ENCODE data around the gene ITGB6. TPM values are rescaled to one million over a fixed set of nuclear protein-coding genes. Genes with fewer than 3 reads are reported as not detected.
A peak's percentile ranks its signal among the peaks of the same experiment; 100 is the strongest.

ITGB6 gene
- polyA plus RNA-seq, 2 of the 4 experiments (the other 2 are of a cell fraction), result 4.2 to 5.0 TPM

DNA sequence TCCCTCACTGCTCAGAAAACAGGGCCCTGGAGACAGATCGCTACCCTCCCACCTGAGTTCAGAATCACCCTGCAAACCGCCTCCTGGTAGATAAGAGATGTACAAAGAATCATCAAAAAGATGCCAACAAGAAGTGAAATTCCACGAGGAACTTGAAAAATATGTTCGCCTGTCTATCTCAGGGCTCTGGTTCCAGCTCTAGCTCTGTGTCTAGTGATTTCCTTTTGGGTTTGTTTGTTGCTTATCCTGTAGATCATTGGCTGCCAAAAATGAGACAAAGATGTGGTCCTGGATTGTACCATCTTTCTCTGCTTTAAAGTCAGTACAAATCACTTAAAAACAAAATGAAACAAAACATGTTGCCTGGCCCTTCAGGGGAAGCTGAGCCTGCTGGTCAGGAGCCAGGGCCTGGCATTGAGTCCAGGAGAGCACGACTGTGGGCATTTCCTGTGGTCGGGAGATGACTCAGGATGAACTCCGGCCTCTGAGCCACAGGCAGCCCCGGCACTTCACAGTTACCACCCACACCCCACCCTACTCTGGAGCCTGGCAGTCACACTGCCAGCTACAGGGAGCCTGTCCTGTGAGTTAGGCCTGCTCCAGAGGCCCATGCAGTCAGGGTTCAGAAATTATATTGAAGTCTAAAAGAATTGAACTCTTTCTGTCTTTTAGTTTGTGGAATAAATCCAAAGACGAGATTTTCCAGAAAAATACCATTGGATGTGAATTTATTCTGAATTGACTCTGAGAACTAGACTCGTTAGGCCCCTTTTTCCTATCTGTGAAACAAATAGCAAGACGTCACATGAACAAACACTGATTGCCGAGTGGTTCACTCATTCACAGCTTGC is 8.0 kb upstream of the ITGB6 start:
- H3K9me3 ChIP-seq, result peaks cover 6% of the 10 kb centered on the region
- ATAC-seq, result peak; percentile 76 to 84
- peaks cover 90% of the 10 kb centered on the region for H3K4me1 ChIP-seq
- peak; percentile 54 for FAIRE-seq
- H3K4me3 ChIP-seq, result no peak overlapping the region
- peak; percentile 87 to 96 for DNase-seq (ENCODE audit: low read depth in 1 of 2, low spot score in 1 of 2)
- ChIA-PET CTCF (interaction anchor here (0.8 to 6.5 kb wide), 12 partner anchors 11 to 99 kb away, joined by 3 to 49 read pairs (median 6); no protein-coding TSS in a partner anchor), POLR2A (interaction anchor here (1.2 to 2.7 kb wide), 4 partner anchors 16 to 98 kb away, joined by 3 to 10 read pairs (median 7); no protein-coding TSS in a partner anchor)
- WGBS (ENCODE audit: missing lambda C conversion rate), result 13% methylated on average over 9 of the region's 12 CpGs
- H3K27ac ChIP-seq, result peak overlapping the region; percentile 97 to 99
- peak overlapping the region; percentile 77 for H3K4me2 ChIP-seq
- TF ChIP-seq BCL3 (IDR thresholded peaks at IDR 0.05) (no peak), MAFK (IDR thresholded peaks at IDR 0.05; ENCODE audit: partially characterized antibody) (peak; percentile 42), ATOH8 (CRISPR knock-in tag; IDR thresholded peaks at IDR 0.05; ENCODE audit: low read depth) (peak; percentile 81; the same call in 1 of the 2 replicates), RFX5 (IDR thresholded peaks at IDR 0.05) (no peak), KDM5A (IDR thresholded peaks at IDR 0.05) (no peak), ELK1 (IDR thresholded peaks at IDR 0.05; ENCODE audit: low read depth, low read length) (no peak), CEBPB (IDR thresholded peaks at IDR 0.05) (0 out of 4 replicates have a peak, but pooled peaks of 1 of the 2 experiments have one; percentile 7), MAZ (IDR thresholded peaks at IDR 0.05; ENCODE audit: borderline replicate concordance, low read depth, low read length) (no peak), RNF2 (IDR thresholded peaks at IDR 0.05; ENCODE audit: borderline replicate concordance, low read depth) (no peak), CBX8 (IDR thresholded peaks at IDR 0.05) (no peak), EHMT2 (IDR thresholded peaks at IDR 0.05; ENCODE audit: low read depth) (no peak), NPAS2 (CRISPR knock-in tag; IDR thresholded peaks at IDR 0.05; ENCODE audit: borderline replicate concordance) (no peak), SMC3 (IDR thresholded peaks at IDR 0.05) (peak; percentile 29; the same call in 1 of the 3 replicates), CBX2 (IDR thresholded peaks at IDR 0.05; ENCODE audit: borderline replicate concordance, low read depth) (no peak), EP300 (IDR thresholded peaks at IDR 0.05) (peak; percentile 29 to 63; a peak in 3 of 5 replicates), JUN (IDR thresholded peaks at IDR 0.05) (peak; percentile 84 to 85), ESRRA (IDR thresholded peaks at IDR 0.05; ENCODE audit: borderline replicate concordance, low read length) (no peak), POLR2AphosphoS2 (conservative IDR thresholded peaks at IDR 0.05; ENCODE audit: low read length) (no peak), HMGXB4 (CRISPR knock-in tag; IDR thresholded peaks at IDR 0.05; ENCODE audit: borderline replicate concordance) (no peak), PHF8 (IDR thresholded peaks at IDR 0.05; ENCODE audit: borderline replicate concordance, low read depth) (no peak), RCOR1 (IDR thresholded peaks at IDR 0.05; ENCODE audit: low read depth, low read length) (no peak), HOXA7 (CRISPR knock-in tag; IDR thresholded peaks at IDR 0.05) (peak; percentile 86), HEYL (CRISPR knock-in tag; IDR thresholded peaks at IDR 0.05) (peak; percentile 41; the same call in 1 of the 2 replicates), BHLHE40 (IDR thresholded peaks at IDR 0.05; ENCODE audit: low read depth, low read length) (no peak), HOXB13 (CRISPR knock-in tag; IDR thresholded peaks at IDR 0.05; ENCODE audit: low read depth) (peak; percentile 60; the same call in 1 of the 2 replicates), ZNF302 (CRISPR knock-in tag; IDR thresholded peaks at IDR 0.05) (peak; percentile 64; the same call in 1 of the 2 replicates), HOXB5 (CRISPR knock-in tag; IDR thresholded peaks at IDR 0.05) (peak; percentile 91)
- TF ChIP-seq, protein P1, sequence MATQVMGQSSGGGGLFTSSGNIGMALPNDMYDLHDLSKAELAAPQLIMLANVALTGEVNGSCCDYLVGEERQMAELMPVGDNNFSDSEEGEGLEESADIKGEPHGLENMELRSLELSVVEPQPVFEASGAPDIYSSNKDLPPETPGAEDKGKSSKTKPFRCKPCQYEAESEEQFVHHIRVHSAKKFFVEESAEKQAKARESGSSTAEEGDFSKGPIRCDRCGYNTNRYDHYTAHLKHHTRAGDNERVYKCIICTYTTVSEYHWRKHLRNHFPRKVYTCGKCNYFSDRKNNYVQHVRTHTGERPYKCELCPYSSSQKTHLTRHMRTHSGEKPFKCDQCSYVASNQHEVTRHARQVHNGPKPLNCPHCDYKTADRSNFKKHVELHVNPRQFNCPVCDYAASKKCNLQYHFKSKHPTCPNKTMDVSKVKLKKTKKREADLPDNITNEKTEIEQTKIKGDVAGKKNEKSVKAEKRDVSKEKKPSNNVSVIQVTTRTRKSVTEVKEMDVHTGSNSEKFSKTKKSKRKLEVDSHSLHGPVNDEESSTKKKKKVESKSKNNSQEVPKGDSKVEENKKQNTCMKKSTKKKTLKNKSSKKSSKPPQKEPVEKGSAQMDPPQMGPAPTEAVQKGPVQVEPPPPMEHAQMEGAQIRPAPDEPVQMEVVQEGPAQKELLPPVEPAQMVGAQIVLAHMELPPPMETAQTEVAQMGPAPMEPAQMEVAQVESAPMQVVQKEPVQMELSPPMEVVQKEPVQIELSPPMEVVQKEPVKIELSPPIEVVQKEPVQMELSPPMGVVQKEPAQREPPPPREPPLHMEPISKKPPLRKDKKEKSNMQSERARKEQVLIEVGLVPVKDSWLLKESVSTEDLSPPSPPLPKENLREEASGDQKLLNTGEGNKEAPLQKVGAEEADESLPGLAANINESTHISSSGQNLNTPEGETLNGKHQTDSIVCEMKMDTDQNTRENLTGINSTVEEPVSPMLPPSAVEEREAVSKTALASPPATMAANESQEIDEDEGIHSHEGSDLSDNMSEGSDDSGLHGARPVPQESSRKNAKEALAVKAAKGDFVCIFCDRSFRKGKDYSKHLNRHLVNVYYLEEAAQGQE (IDR thresholded peaks at IDR 0.05), result no peak
- TF ChIP-seq, protein P2, sequence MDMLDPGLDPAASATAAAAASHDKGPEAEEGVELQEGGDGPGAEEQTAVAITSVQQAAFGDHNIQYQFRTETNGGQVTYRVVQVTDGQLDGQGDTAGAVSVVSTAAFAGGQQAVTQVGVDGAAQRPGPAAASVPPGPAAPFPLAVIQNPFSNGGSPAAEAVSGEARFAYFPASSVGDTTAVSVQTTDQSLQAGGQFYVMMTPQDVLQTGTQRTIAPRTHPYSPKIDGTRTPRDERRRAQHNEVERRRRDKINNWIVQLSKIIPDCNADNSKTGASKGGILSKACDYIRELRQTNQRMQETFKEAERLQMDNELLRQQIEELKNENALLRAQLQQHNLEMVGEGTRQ (IDR thresholded peaks at IDR 0.05), result no peak

Measured in A549 (cell line).